ENCODE data around the gene MYO5A.

GRCh38 chr15:52295421-52296001 is 233.2 kb downstream of the MYO5A start, which contains the start of gene MYO5C:
- no peak for TF ChIP-seq CTCF (IDR thresholded peaks at IDR 0.05)
- TF ChIP-seq POLR2A (IDR thresholded peaks at IDR 0.05): no peak
- TF ChIP-seq EP300 (IDR thresholded peaks at IDR 0.05): no peak
